DMS53 (cell line): ENCODE results near the gene HDAC10.

Experiments used
- DNase-seq: peaks from one replicate; lab custom pipeline; 2025; lab: John Stamatoyannopoulos, UW

Gene HDAC10

GRCh38 chr22:50269970-50270665 is 19.1 kb upstream of the HDAC10 start, which contains the start of gene MAPK11:
Gene MAPK11 (minus strand): TSS chr22:50270380. CDS start chr22:50270292, 88 bp downstream.
- DNase-seq: peak; percentile 80

DNA sequence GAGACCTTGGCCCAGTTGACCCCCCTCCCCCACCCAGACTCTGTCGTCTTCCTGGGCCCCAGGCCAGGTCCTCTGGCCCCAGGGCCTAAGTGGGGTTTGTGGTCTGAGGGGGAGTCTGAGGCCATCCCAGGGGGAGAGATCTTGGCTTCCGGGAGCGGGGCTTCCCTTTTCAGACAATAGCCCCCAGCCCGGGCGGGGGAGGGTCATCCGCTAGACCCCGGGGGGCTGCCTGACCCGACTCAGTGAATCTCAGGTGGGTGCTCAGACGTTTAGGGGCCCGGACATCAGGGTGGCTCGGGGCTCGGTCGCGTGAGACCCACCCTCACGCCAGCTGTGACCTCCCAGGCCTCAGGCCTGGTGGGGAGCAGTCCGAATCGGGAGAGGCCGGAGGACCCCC is 18.5 kb upstream of the HDAC10 start:
- peak; percentile 43 for DNase-seq

DNA sequence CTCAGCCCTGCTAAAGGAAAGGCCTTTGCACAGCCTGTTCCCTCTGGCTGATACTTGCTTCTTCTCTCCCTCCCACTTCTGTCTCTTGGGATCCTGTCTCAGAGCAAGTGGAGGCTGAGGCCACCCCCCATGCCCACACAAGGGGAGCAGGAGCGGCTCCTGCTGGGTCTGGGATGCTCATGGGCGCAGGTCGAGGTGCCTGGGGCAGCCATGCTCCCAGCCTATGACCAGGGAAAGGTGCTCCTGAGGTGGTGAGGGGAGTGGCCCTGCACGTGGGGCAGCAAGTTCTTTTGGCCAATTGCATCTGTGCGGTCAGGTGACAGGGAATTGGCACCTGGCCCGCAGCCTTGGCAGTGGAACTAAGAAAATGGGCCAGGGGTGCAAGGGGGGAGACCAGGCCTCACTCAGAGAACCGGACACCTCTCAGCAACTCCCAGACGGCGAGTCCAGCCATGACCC is 17.6 kb upstream of the HDAC10 start:
- DNase-seq: peak; percentile 74

DNA sequence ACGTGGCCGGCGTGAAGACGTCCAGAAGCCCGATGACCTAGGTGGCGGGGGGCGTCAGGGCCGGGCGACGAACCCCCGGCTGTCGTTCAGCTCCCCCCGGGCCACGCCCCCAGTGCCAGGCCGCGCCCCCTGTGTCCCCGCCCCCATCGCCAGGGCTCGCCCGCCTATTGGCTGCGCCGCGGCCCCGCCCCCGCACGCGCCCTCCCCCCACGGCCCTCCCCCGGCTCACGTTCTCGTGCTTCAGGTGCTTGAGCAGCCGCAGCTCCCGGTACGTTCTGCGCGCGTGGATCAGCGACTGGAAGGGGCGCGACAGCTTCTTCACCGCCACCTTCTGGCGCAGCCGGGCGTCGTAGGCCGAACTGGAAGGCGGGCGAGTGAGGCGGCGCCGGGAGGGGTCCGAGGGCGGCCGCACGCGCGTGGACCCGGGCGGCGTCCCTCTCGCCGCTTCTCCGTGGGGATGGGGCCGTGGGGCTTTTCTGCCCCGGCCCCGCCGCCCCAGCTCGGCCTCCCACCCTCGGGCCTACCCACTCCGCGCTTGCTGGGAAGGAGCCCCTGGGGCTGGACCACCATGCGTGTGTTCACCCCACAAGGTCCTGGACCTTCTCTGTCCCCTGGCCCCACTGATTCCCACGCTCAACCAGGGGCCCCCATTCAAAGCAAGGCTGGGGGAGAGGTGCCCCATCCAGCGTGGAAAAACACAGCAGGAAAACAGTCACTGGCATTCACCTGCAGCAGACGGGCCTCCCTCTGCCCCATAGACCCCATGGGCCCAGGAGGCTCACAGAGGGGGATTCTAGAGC is 16.7 kb upstream of the HDAC10 start:
- DNase-seq: peak; percentile 90

- DNase-seq: no peak
Measured at GRCh38 chr22:50266994-50267393, 15.9 kb upstream of the HDAC10 start.

- DNase-seq: no peak
Measured at GRCh38 chr22:50264946-50265669, 14.0 kb upstream of the HDAC10 start.

- no peak for DNase-seq
Measured at GRCh38 chr22:50264104-50264745, 13.2 kb upstream of the HDAC10 start.

DNA sequence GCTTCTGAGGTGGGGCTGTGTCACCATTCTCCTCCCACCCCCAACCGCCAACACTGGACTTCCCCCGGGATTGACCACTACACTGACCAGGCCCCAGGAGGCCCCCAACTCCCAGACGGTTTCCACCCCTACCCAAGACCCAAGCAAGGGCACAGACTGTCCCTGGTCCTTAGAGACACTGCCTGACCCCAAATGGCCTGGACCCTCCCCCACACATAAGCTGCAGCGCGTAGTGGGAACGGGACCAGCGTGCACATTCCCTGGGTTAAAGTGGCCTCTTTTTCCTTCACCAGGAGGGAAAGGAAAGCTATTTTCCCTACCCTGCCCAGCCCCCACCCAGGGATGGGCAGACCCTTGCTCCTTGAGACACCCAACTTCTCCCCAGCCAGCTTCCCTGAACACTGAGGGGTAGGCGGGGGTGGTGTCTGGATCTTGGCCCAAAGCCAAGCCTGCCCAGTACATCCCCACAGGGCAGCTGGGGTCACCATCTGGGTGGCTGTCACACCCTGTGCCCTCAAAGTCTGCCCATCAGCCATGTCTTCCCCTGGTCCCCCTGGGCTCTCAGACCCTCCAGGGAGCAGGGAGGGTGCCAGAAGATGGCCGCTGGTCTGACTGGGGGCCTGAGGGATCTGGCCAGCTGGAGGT is 12.0 kb upstream of the HDAC10 start:
- DNase-seq: no peak

DNA sequence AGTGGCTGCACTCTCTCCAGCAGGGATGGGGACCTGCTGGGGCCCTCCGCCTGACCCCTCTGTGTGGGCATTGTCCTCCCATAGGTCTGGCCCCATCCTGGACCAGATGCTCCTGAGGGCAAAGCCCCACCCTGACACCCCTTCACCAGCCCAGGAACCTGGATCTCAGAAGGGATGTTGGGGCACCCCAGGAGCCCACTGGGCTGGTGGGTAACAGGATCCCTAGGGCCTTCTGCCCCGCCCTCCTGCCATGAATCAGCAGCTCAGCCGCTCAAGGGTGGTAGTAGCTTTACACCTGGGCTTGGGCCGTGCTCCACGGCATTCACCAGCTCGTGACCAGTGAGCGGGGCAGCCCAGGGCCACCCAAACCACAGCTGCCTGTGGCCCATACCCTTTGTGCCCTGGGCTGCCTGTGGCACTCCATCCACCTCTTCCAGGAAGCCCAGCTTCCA is 11.4 kb upstream of the HDAC10 start:
- DNase-seq: peak; percentile 65

DNA sequence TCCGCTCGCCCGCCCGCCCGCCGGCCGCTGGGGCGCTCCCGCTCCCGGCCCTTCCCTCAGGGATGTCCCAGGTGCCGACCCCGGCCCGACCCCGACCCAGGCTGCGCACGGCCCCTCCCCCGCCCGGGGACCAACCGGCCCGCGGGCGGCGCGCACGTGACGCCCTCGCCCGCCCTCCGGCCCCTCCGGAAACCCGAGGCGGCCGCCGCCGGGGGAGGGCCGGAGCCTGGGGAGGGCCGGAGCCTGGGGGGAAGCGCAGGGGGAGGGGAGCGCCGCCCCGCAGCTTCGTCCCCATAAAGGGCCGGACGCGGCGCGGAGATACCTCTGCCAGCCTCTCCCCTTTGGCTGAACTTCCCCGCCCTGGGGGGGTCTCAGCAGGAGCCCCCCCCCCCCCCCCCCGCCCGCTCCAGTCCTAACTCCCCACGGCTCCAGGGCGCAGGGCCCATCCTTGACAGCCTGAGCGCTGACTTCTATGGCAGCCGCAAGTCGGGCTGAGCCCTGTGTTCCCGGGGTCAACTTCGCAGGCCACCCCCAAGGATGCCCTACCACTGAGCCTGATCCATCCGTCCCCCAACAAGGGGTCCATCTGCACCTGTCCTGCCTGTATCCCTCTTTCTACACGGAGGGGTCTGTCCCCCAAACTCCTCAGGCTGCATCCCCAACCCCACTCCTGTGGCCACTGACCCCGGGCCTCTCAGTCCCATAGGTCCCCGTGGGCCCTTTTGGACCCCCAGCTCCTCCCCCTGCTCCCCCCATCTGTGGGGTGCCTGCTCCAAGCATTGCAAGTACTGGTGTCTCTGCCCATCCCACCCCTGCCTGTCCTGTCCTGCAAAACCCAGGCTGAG is 10.8 kb upstream of the HDAC10 start, which contains the start of gene MAPK12:
Gene MAPK12 (minus strand): TSS at position 69 of the 845 bp plus-strand sequence. CDS start 174 bp downstream, outside the sequence.
- peak; percentile 71 for DNase-seq

DNA sequence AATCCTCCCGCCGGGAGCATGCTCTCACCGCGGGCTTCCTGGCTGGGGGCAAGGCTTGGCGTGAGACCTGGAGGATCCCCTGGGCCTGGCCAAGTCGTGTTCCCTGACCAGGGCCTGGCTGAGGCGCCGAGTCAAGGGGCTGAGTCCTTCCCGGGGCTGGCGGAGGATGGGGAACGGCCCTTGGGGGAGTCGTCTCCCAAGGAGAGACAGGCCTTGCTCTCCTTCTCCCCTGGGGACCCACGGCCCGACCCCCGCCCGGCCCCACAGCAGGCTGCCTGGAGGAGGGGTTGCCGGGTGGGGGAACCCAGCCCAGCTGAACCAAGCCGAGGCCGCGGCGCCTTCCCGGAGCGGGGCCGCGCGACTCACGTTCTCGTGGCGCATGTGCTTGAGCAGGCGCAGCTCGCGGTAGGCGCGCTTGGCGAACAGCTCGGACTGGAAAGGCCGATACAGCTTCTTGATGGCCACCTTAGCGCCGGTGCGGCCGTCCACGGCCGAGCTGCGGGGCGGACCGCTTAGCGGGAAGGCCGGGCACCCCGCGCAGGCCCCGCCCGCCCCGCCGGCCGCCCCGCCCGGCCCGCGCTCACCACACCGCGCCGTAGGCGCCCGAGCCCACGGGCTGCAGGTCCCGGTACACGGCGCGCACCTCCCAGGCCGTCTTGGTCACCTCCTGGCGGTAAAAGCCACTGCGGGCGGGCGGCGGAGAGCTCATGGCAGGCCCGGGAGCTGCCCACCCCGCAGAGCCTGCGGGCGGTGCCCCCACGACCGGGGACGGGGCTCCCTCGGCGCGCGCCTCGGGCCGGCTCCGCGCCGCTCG is 9.9 kb upstream of the HDAC10 start:
- DNase-seq: peak; percentile 81

DNA sequence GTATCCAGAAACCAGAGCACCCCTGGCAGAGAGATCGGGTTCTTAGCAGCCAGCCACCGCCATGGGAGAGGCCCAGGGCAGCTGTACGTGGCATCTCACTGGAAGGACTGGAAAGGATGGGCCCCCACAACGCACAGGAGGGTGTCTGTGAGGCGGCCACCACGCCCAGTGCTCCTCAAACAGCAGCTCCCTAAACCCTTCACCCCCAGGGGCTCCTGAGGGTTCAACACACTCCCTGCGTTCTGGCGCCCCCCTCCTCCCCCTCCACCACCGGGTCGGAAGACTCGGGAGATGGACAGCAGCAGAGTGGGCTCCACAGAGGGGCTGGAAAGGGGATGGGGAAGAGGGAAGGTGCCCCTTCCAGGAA is 9.4 kb upstream of the HDAC10 start:
- DNase-seq: peak; percentile 41

DNA sequence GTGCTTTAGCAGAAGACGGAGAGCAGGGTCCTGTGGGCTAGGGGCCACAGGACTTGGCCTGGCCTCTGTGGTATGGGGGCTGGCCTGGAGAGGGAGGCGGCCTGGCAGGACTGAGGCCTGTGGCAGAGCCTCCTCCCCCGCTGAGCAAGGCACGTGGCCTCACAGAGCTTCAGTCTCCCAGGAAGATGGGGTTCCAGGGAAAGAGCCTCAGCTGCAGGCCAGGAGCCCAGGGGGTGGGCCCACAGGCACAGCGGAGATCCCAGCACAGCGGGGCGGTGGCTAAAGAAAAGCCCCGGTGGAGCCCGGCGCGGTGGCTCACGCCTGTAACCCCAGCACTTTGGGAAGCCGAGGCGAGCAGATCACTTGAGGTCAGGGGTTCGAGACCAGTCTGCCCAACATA is 8.2 kb upstream of the HDAC10 start:
- DNase-seq: no peak

GRCh38 chr22:50258361-50259292 is 7.6 kb upstream of the HDAC10 start:
- no peak for DNase-seq

DNA sequence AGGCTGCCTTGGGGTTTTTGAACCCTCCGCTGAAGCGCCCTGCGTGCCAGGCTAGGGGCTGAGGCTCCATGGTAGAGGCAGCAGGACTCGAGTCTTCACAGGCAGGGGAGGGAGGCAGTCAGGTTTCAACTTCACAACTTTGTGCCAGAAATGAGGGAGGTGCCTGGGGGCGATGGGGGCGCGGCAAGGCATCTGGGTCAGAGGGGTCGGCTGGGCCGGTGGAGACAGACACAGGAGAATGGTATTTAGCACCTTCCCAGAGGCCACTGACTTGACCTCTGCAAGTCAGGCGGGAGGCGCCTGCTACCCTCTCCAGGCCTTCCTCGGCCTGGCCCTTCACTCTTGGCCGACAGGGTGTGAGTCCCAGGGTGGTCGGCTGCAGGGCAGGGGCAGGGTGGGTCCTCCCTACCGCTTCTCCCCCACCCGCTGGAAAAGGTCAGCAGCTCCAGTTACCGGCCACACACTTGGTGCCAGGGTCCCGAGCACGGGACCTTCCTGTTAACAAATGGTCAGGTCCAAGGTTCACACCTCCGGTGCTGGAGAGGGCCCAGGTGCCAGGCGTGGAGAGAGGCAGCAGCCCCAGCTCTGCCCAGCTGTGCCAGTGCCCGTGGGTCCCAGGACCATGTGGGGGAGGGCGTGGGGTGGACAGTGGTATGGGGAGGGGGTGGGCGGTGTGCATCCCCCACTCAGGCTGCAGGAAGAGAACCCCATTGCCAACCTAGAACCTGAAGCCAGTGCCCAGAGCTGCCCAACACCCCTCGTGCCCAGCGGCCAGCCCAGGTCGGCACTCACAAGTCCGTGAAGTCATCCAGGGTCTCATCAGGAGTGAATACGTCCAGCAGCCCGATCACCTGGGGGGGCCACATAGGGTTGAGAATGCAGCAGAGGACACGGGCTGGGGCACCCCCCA is 6.6 kb upstream of the HDAC10 start:
- no peak for DNase-seq

DNA sequence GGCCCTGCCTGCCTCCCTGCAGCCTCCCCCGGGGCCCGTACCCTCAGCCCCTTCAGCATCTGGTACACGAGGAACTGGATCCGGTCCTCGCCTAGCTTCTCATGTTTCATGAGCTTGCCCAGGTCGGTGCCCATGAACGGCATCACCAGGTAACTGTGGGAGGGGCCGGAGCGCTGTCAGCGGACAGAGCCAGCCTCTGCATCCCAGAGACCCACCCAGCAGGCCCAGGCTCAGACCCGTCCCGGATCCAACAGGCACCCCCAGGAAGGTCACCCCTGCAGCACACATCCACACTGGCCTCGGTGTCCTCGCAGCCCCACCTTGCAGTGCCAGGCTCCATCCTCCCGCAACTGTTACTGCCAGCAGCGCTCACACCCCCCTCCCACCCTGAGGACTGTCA is 6.0 kb upstream of the HDAC10 start:
- DNase-seq: no peak

- DNase-seq: no peak
Measured at GRCh38 chr22:50256258-50256862, 5.3 kb upstream of the HDAC10 start.
